Hematopoietic multipotent progenitor cell (in vitro differentiated cells): ENCODE measurements around the gene ZNF44. TPM values are rescaled to one million over a fixed set of nuclear protein-coding genes. Genes with fewer than 3 reads are reported as not detected.

ENCODE experiments used
- DNase-seq, 3 donors: peaks; one replicate each; pipeline ENCODE4 v3.0.0-alpha.2; 2011 to 2015; ENCODE audit warnings: low read depth in 2 of 3, low spot score in 2 of 3
- total RNA-seq: library from RNA; depleted of rRNA; stranded (reverse); fragments of >200 nt; gene quantifications from one replicate; pipeline ENCODE4 v1.2.3, GENCODE V29; 2012

The ZNF44 gene
- total RNA-seq, 1 donor, result 9.7 TPM

DNA sequence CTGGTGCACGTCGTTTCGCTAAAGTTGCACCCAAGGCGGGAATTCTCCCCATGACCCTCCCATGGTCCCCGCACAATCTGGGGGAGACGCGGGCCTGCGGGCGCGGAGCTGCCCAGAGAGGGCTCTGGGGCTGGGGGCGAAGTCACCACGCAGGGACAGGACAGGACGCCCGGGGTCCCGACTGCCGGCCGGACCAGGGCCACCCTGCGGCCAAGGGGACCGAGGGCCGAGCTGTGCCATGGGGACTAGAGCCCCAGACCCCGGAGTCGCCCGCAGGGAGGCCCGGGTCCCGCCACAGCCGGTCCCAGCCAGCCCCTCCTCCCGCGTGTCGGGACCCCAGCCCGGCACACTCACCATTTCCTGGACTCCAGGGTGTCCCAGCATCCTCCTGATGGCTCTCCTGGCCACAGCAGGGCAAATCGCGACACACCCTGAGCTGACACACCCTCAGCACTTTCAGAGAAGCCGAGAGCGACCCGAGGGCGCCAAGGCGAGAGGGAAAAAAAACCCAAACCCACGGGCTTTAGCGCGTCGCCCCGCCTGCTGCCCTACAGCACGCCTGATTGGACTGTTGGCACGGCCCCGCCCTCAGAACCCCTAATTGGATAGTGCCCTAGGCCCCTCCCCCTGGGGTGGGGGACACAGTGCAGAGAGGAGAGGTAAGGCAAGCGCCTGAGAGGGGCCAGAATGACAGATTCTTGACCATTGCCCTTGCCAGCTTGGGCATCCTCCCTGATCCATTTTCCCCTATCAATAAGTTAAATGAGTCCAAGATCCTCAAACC lies 28.6 kb downstream of the ZNF44 start:
- DNase-seq, result no peak

DNA sequence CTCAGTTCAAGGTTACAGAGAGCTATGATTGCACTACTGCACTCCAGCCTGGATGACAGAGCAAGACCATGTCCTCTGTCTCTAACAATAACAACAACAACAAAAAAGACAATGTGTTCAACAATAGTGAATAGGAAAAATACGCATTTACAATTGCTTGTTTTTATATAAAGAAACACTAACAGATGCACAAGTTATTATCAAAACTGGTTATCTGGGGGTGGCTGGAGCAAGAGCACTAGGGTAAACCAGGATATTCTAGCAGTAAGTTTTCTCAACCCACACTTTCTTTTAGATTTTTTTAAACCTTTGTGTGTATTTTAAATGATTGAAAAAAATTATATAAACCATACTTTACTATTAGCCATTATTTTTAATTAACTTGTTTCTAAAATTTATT lies 33.1 kb downstream of the ZNF44 start:
- DNase-seq, result no peak

DNA sequence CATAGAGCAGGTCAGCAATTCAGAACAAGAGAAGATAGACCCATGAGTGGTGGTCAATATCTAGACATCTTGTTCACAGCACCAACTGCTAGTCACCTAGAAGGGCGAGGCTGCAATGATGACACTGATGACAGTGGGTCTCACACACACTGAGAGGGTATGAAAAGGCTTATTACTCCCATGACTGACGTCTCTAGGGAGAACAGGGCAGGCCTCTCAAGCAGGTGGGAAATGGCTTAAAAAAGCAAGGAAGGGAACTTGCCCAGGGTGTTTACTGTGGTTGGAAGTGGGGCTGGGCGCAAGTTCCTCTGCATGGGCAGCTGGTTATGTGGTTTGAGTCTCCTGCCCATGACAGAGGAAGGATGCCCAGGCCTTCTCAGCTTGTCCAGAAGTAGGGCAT lies 33.8 kb downstream of the ZNF44 start:
- DNase-seq, result no peak

DNA sequence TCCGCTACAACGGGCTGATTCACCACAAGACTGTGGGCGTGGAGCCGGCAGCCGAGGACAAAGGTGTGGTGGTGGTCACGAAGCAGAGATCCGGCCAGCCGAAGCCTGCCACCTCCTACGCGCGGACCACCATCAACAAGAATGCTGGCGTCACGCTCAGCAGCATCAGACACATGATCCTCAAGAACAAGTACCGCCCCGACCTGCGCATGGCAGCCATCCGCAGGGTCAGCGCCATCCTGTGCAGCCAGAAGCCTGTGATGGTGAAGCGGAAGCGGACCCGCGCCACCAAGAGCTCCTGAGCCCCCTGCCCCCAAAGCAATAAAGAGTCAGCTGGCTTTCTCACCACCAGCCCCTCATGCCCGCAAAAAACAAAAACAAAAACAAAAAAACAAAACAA lies 34.4 kb downstream of the ZNF44 start:
- DNase-seq, result no peak

DNA sequence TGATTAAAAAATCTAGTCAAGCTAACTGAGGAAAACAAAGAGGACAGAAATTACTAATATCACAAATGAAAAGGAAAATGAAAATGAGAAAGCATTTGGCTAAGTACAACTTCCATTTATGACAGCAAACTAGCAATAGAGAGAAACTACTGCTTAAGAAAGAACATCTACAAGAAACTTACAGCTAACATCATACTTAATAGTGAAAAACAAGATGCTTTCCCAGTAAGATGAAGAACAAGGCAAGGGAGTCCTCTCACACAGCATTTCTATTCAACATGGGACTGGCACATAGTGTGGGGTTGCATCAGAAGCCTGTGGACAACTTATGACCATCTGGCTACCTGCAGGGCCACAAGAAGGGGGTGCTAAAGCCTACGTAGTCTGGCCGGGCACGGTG lies 39.3 kb downstream of the ZNF44 start:
- DNase-seq, result no peak

DNA sequence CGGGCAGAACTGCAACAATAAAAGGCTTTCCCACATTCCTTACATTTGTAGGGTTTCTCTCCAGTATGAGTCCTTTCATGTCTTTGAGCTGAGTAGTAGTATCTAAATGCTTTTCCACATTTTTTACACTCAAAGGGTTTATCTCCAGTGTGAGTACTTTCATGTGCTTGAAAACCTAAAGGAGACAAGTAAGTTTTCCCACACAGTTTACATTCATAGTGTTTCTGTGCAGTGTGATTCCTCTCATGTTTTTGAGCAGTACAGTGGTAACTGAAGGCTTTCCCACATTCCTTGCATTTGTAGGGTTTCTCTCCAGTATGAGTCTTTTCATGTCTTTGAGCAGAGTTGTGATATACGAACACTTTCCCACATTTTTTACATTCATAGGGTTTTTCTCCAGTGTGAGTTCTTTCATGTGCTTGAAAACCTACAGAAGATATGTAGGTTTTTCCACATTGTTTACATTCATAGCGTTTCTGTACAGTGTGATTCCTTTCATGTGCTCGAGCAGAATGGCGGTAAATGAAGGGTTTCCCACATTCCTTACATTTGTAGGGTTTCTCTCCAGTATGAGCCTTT lies 47.0 kb downstream of the ZNF44 start:
- DNase-seq, result peak in 1 of 3 donors; percentile 14

DNA sequence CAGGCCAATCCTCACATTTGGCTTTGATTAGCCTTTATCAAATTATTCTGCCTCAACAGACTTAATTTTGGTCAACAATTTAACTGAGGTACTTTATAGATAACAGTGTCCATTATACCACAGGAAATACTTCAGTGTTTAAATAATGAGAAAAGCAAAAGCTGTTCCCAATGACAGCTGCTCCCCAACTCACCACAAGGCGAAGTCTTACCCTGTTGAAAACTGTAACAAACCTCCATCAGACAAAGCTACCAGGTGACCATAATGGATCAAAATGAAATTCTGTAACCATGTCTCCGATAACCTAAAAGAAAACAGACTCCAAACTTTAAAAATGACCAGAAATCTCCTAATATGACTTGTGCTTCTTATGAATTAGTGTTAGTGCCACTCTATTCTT lies 50.3 kb downstream of the ZNF44 start:
- peak in 1 of 3 donors; percentile 13 for DNase-seq

DNA sequence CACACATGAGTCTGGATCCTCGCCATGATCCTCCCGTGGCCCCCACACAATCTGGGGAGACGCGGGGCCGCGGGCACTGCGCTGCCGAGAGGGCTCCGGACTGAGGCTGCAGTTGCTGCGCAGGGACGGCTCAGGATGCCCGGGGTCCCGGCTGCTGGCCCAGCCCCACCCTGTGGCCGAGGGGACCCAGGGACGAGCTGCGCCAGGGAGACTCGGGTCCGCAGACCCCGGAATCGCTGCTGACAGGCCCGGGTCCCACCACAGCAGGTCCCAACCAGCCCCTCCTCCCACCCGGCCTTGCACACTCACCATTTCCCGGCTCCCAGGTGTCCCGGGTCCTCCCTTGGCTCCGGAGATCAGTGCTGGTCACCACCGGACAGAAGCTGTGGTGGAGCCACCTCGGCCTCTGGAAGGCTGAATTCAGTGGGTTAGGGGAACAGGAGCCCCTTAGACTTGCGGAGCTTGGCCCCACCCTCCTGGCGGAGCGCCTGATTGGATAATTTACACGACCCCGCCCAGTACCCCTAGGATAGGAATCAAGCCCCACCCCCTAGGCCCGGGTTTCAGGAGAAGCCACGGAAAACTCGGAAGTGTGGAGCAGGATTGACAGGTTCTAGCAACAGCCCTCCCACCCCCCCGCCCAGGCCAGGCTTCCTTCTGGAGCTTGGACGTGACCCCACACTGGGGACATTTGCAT lies 57.4 kb downstream of the ZNF44 start:
- no peak for DNase-seq

DNA sequence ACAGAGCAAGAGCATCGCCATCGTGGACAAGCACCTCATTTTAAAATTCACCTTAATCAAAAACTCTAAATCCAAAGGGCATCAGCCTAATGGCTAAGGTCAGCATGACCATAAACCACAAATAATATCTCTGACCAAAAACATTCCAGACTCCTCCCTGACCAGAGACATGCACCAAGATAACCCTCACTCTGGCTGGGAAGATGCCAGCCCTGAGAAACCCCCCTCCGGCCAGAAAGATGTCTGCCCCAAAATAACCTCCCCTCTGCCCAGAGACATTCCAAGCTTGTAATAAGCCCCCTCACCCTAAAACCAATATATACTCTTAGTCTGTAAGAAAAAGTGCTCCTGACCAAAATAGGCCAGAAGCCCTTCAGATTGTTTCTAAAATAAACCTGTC lies 61.7 kb downstream of the ZNF44 start:
- DNase-seq, result no peak

DNA sequence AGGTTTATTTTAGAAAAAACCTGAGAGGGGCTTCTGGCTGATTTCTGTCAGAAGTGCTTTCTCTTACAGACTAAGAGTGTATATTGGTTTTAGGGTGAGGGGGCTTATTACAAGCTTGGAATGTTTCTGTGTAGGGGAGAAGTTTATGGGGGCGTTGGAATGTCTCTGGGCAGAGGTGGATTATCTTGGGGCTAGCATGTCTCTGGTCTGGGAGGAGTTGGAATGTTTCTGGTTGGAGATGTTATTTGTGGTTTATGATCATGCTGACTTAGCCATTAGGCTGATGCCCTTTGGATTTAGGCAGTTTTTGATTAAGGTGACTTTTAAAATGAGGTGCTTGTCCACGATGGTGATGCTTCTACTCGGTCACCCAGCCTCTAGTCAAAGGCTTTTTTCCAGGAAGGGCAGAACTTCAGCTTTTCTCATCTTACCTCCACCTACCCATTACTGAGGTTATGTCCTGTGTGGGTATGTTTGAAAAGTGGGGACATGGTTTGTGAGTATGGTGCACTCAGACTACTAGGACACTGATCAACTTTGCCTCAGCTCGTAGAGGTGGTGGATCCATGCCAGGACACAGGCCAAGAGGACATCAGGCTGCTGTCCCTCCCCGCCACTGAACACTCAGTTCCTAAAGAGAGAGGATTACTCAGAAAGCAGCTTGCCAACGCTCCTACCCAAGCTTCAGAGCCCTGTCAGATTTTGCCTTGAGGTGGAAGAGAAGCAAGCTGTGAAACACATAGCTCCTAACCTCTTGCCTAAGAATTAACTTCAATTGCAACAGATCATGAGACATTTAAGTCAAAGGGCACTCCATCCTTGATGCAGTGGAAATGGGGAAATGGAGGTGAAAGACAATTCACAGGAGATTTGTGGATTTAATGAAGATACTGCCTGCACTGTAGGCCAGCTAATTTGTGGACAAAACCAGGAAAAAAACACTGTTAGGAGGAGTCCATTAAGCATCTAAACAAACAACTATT lies 63.6 kb downstream of the ZNF44 start:
- no peak for DNase-seq

DNA sequence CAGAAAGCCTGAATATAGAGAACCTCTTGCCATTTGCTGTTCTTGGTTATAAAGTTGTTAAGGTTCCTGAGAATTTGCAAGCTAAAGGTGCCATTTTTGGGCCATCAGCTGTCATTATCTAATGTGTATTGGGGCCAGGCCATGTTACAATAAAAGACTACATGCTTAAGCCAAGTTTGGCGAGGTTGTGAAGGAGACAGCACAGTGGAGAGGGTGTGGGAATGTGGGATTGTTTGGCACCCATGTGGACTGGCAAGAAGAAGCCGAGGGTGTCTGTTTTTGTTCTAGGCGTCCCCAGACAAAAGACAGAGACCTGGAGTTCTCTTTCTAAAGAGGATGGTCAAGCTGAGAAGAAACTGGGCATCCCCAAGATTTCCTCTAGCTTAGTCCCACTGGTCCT lies 64.7 kb downstream of the ZNF44 start:
- no peak for DNase-seq

DNA sequence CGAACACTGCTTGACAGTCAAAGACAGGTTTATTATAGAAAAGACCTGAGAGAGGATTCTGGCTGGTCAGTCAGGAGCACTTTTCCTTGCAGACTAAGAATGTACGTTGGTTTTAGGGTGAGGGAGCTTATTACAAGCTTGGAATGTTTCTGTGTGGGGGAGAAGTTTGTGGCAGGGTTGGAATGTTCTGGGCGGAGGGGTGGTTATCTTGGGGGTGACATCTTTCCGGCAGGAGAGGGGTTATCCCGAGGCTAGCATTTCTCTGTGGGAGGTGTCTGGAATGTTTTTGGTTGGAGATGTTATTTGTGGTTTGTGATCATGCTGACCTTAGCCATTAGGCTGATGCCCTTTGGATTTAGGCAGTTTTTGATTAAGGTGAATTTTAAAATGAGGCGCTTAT lies 70.0 kb downstream of the ZNF44 start:
- no peak for DNase-seq

DNA sequence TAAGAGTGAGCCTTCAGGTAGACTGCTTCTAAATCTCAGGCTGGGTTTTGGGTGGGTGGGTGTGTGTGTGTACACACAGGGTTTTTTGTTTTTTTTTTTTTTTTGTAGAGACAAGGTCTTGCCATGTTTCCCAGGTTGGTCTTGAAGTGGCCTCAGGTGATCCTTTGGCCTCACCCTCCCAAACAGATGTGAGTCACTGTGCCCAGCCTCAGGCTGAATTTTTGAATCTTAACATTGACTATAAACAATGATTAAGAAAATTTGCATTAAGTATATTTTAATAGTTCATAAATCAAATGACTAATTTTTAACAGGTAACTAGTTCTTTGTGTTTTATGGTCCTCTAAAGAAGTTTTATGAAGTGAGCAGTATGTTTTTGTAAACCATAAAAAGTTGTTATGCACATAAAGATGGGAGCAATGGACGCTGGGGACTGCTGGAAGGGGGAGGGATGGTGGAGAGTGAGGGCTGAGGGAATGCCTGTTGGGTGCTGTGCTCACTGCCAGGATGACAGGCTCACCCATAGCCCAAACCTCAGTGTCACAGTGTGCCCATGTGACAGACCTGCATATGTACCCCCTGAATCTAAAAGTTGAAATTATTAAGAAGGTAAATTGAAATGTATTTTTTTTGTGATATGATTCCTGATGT lies 71.6 kb downstream of the ZNF44 start:
- no peak for DNase-seq

Other genes with a start within 250 kb of the ZNF44 start
- gene ZNF878, start 241.9 kb downstream of the ZNF44 start, total RNA-seq, result under 0.01 TPM
- gene ZNF844, start 230.2 kb downstream of the ZNF44 start, total RNA-seq, result 9.4 TPM
- 3.5 TPM for gene ZNF20, start 154.5 kb downstream of the ZNF44 start, total RNA-seq
- 5.4 TPM for gene ZNF625, start 138.1 kb downstream of the ZNF44 start, total RNA-seq
- 7.8 TPM for gene ZNF136, start 131.8 kb downstream of the ZNF44 start, total RNA-seq
- 1.6 TPM for gene ZNF563, start 38.8 kb upstream of the ZNF44 start, total RNA-seq
- gene ZNF442, start 70.8 kb upstream of the ZNF44 start, total RNA-seq, result 1.1 TPM
- 3.2 TPM for gene ZNF799, start 106.4 kb upstream of the ZNF44 start, total RNA-seq
- gene ZNF443, start 146.1 kb upstream of the ZNF44 start, total RNA-seq, result 3.5 TPM
- 7.5 TPM for gene ZNF709, start 189.9 kb upstream of the ZNF44 start, total RNA-seq